Endodermal cell (in vitro differentiated cells): Measurements from ENCODE around the gene TMEM129. TPM values are rescaled to one million over a fixed set of nuclear protein-coding genes. Genes with fewer than 3 reads are reported as not detected.

Experiments used
- DNase-seq: peaks from one replicate; pipeline ENCODE4 v3.0.0-alpha.2; 2017
- H3K27ac ChIP-seq: 2 replicates; pipeline ENCODE4 v1.5.1; 2013; ENCODE audit warnings: mild to moderate bottlenecking, low read depth, low read length, moderate library complexity
- H3K27me3 ChIP-seq: 2 replicates; pipeline ENCODE4 v1.6.1; 2013; ENCODE audit warnings: mild to moderate bottlenecking, low read length, moderate library complexity; ENCODE audit not compliant: insufficient read depth, control insufficient read depth, poor library complexity, severe bottlenecking
- H3K36me3 ChIP-seq: 2 replicates; pipeline ENCODE4 v1.7.0; 2013; ENCODE audit warnings: mild to moderate bottlenecking, low read length, moderate library complexity; ENCODE audit not compliant: control insufficient read depth, insufficient read depth
- H3K4me1 ChIP-seq: one replicate; pipeline ENCODE4 v1.7.0; 2013; ENCODE audit warnings: low read length; ENCODE audit not compliant: control insufficient read depth, insufficient read depth
- H3K4me3 ChIP-seq: 2 replicates; pipeline ENCODE4 v1.5.1; 2013; ENCODE audit warnings: mild to moderate bottlenecking, low read length, moderate library complexity
- H3K9ac ChIP-seq: 2 replicates; pipeline ENCODE4 v1.6.1; 2013; ENCODE audit warnings: mild to moderate bottlenecking, low read length, moderate library complexity; ENCODE audit not compliant: poor library complexity, severe bottlenecking; ENCODE audit errors: extremely low read depth
- H3K9me3 ChIP-seq: 2 replicates; pipeline ENCODE4 v1.6.1; 2013; ENCODE audit warnings: mild to moderate bottlenecking, low read length, moderate library complexity; ENCODE audit not compliant: control insufficient read depth
- H3K27ac Mint-ChIP-seq: 2 replicates; pipeline ENCODE4 v1.8.0; 2020; ENCODE audit warnings: mixed read lengths
- H3K27me3 Mint-ChIP-seq: 2 replicates; pipeline ENCODE4 v1.8.0; 2021; ENCODE audit warnings: mild to moderate bottlenecking, mixed read lengths; ENCODE audit not compliant: insufficient read depth
- H3K36me3 Mint-ChIP-seq: 2 replicates; pipeline ENCODE4 v1.8.0; 2020; ENCODE audit warnings: low read depth, mixed read lengths
- H3K4me1 Mint-ChIP-seq: 2 replicates; pipeline ENCODE4 v1.8.0; 2020; ENCODE audit warnings: mixed read lengths
- H3K4me3 Mint-ChIP-seq: 2 replicates; pipeline ENCODE4 v1.8.0; 2020; ENCODE audit warnings: mild to moderate bottlenecking, moderate library complexity, mixed read lengths
- H3K9me3 Mint-ChIP-seq: 2 replicates; pipeline ENCODE4 v1.8.0; 2020; ENCODE audit warnings: mild to moderate bottlenecking, mixed read lengths
- WGBS, 2 experiments: methylation state at CpG; one replicate each; pipeline versions ENCODE4 v1.1.5 to v1.1.7; 2013; ENCODE audit warnings: missing lambda C conversion rate in 2 of 2, mixed read lengths in 1 of 2; ENCODE audit not compliant: insufficient coverage in 1 of 2, insufficient read length in 1 of 2; 5-methylcytosine and 5-hydroxymethylcytosine counted together
- total RNA-seq, 2 donors: library from RNA; stranded (reverse); fragmentation: NEBNext Ultra II Directional in 1 of 2; extraction: Animal tissue kit (Norgen Biotek cat#: 25700) in 1 of 2; gene quantifications; 2 replicates in 1 of 2; 3 replicates in 1 of 2; pipeline ENCODE4 v1.2.1, GENCODE V29; 2021
- TF ChIP-seq, protein P1 (sequence below): fragments of 200-600 bp; sonication (generic); conservative IDR thresholded peaks from 2 replicates; pipeline ENCODE4 v1.5.0; 2021; ENCODE audit warnings: antibody characterized with exemption, mild to moderate bottlenecking

Gene TMEM129
- total RNA-seq, 2 donors from 2014 or later = 33.6 to 41.7 TPM

DNA sequence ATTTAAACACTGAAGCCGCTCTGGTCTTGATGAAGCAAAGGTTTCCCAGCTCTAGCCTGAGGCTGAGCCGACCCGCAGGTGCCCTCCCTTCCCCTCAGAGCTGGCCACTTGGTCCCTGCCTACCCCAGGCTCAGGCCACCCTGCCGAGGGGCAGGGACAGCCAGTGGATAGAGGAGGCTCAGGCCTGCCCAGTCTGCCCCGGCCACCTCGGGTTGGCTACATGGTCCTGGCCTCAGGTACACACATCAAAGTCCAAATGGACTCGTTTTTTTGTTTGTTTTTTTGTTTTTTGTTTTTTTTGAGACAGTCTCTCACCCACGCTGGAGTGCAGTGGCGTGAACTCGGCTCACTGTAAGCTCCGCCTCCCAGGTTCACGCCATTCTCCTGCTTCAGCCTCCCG lies 24.0 kb upstream of the TMEM129 start:
- no peak overlapping the region for H3K9ac ChIP-seq
- Mint-ChIP-seq H3K9me3 (no peaks in the 10 kb centered on the region), H3K27ac (no peak overlapping the region), H3K4me1 (no peaks in the 10 kb centered on the region), H3K36me3 (peaks cover 37% of the 10 kb centered on the region), H3K27me3 (no peaks in the 10 kb centered on the region), H3K4me3 (no peak overlapping the region)
- no peaks in the 10 kb centered on the region for H3K9me3 ChIP-seq
- no peak overlapping the region for H3K27ac ChIP-seq
- WGBS, 2 experiments = 92 to 97% methylated on average over 10 to 13 of the region's 13 CpGs
- DNase-seq = no peak
- H3K4me3 ChIP-seq = no peak overlapping the region
- H3K4me1 ChIP-seq = no peaks in the 10 kb centered on the region
- no peaks in the 10 kb centered on the region for H3K27me3 ChIP-seq
- TF ChIP-seq, protein P1, sequence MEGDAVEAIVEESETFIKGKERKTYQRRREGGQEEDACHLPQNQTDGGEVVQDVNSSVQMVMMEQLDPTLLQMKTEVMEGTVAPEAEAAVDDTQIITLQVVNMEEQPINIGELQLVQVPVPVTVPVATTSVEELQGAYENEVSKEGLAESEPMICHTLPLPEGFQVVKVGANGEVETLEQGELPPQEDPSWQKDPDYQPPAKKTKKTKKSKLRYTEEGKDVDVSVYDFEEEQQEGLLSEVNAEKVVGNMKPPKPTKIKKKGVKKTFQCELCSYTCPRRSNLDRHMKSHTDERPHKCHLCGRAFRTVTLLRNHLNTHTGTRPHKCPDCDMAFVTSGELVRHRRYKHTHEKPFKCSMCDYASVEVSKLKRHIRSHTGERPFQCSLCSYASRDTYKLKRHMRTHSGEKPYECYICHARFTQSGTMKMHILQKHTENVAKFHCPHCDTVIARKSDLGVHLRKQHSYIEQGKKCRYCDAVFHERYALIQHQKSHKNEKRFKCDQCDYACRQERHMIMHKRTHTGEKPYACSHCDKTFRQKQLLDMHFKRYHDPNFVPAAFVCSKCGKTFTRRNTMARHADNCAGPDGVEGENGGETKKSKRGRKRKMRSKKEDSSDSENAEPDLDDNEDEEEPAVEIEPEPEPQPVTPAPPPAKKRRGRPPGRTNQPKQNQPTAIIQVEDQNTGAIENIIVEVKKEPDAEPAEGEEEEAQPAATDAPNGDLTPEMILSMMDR = no peak
- H3K36me3 ChIP-seq = peaks cover 30% of the 10 kb centered on the region

DNA sequence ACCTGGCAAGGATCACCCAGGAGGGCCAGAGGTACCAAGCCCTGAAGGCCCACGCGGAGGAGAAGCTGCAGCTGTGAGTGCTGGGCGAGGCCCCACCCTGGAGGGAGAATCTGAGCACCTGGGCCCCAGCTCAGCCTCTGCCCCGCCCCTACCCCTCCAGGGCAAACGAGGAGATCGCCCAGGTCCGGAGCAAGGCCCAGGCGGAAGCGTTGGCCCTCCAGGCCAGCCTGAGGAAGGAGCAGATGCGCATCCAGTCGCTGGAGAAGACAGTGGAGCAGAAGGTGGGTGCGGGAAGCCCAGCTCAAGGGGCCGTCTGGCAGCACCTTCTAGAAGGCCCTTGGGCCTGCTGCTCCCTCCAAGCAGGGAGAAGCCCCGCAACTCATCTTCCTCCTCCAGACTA lies 23.4 kb upstream of the TMEM129 start:
- no peaks in the 10 kb centered on the region for H3K9me3 ChIP-seq
- no peak overlapping the region for H3K9ac ChIP-seq
- no peaks in the 10 kb centered on the region for H3K9me3 Mint-ChIP-seq
- WGBS, 2 experiments = 93 to 98% methylated on average over 8 to 14 of the region's 14 CpGs
- no peak overlapping the region for H3K4me3 ChIP-seq
- TF ChIP-seq, protein P1 = no peak
- no peaks in the 10 kb centered on the region for H3K4me1 Mint-ChIP-seq
- H3K4me1 ChIP-seq = no peaks in the 10 kb centered on the region
- peaks cover 31% of the 10 kb centered on the region for H3K36me3 ChIP-seq
- H3K27me3 ChIP-seq = no peaks in the 10 kb centered on the region
- H3K36me3 Mint-ChIP-seq = peaks cover 37% of the 10 kb centered on the region
- H3K27ac Mint-ChIP-seq = no peak overlapping the region
- no peak overlapping the region for H3K27ac ChIP-seq
- H3K4me3 Mint-ChIP-seq = no peak overlapping the region
- H3K27me3 Mint-ChIP-seq = no peaks in the 10 kb centered on the region
- no peak for DNase-seq

DNA sequence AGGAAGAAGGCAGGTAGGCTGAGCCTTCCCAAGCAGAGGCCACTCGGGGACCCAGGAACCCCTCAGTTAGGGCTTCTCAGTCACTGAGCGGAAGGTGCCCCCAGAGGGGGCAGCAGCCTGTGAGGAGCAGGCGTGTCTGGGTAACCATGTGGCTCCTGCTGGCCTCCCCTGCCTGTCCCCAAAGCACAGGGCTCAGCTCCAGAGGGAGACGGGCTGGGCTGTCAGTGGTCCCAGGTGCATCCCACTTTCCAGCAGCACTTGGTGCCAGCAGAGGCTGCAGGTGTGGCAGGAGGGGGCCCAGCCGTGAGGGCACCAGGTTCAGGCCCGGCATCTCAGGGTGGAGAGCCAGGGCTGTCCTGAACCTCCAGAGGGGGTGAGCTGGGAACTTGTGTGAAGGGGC lies 22.9 kb upstream of the TMEM129 start:
- H3K36me3 Mint-ChIP-seq = peaks cover 40% of the 10 kb centered on the region
- 93 to 100% methylated on average over 1 to 6 of the region's 6 CpGs for WGBS, 2 experiments

More for the DNA sequence above, 22.9 kb upstream of the TMEM129 start:
- no peak overlapping the region for H3K4me3 ChIP-seq
- no peak overlapping the region for H3K27ac ChIP-seq
- peaks cover 36% of the 10 kb centered on the region for H3K36me3 ChIP-seq
- DNase-seq = no peak
- no peaks in the 10 kb centered on the region for H3K27me3 ChIP-seq
- Mint-ChIP-seq H3K27me3 (no peaks in the 10 kb centered on the region), H3K4me3 (no peak overlapping the region), H3K9me3 (no peaks in the 10 kb centered on the region), H3K27ac (no peak overlapping the region), H3K4me1 (no peaks in the 10 kb centered on the region)
- TF ChIP-seq, protein P1 = no peak
- peaks cover under 1% of the 10 kb centered on the region for H3K9me3 ChIP-seq
- no peaks in the 10 kb centered on the region for H3K4me1 ChIP-seq
- H3K9ac ChIP-seq = no peak overlapping the region
